ENCODE results near the gene ASF1A. TPM values are rescaled to one million over a fixed set of nuclear protein-coding genes. Genes with fewer than 3 reads are reported as not detected.

The ASF1A gene
- polyA plus RNA-seq, 1 of the 3 experiments (the other 2 are of a cell fraction), result 5.4 TPM

DNA sequence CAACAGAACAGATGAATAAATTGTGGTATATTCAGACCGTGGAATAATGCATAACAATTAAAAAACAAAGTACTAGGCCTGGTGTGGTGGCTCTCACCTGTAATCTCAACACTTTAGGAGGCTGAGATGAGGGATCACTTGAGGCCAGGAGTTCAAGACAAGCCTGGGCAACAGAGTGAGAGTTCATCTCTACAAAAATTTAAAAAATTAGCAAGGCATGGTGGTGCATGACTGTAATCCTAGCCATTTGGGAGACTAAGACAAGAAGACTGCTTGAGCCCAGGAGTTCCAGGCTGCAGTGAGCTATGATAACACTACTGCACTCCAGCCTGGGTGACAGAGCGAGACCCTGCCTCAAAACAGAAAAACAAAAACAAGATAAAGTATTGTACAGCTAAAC is 16.1 kb upstream of the ASF1A start:
- Histone ChIP-seq H4K20me1 (ENCODE audit: insufficient read depth) (no peaks in the 10 kb centered on the region), H3K9me2 (no peaks in the 10 kb centered on the region; the same call in 1 of the 2 replicates), H3K4me2 (no peak overlapping the region), H3K9me3 (no peaks in the 10 kb centered on the region), H3K36me3 (replicated peaks in 1 of 2; ENCODE audit: control insufficient read depth in 1 of 2, insufficient read depth in 2 of 2, low read length in 1 of 2) (no peaks in the 10 kb centered on the region), H3K27ac (ENCODE audit: low read depth in 2 of 2, low read length in 1 of 2) (no peak overlapping the region), H3K27me3 (ENCODE audit: insufficient read depth) (no peaks in the 10 kb centered on the region), H3K79me2 (ENCODE audit: insufficient read depth) (0 out of 2 replicates have a peak, but pooled peaks cover 3% of the 10 kb centered on the region), H3K4me3 (ENCODE audit: low read depth in 2 of 2, low read length in 1 of 2) (no peak overlapping the region), H2AFZ (ENCODE audit: low read depth) (no peak overlapping the region), H3K4me1 (ENCODE audit: control insufficient read depth in 1 of 2, insufficient read depth in 2 of 2, low read depth in 1 of 2, low read length in 1 of 2) (peaks cover 0 to 4% of the 10 kb centered on the region in 2 experiments; a peak in 1 of 4 replicates), H3F3A (replicated peaks; ENCODE audit: insufficient read depth) (no peaks in the 10 kb centered on the region), H3K9ac (no peak overlapping the region)
- ChIA-PET CTCF (no interaction called here), POLR2A (no interaction called here)
- WGBS (ENCODE audit: low lambda C conversion rate), result 96% methylated on average over 2 of the region's 2 CpGs
- no peak for DNase-seq
- TF ChIP-seq, protein P1, sequence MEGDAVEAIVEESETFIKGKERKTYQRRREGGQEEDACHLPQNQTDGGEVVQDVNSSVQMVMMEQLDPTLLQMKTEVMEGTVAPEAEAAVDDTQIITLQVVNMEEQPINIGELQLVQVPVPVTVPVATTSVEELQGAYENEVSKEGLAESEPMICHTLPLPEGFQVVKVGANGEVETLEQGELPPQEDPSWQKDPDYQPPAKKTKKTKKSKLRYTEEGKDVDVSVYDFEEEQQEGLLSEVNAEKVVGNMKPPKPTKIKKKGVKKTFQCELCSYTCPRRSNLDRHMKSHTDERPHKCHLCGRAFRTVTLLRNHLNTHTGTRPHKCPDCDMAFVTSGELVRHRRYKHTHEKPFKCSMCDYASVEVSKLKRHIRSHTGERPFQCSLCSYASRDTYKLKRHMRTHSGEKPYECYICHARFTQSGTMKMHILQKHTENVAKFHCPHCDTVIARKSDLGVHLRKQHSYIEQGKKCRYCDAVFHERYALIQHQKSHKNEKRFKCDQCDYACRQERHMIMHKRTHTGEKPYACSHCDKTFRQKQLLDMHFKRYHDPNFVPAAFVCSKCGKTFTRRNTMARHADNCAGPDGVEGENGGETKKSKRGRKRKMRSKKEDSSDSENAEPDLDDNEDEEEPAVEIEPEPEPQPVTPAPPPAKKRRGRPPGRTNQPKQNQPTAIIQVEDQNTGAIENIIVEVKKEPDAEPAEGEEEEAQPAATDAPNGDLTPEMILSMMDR (IDR thresholded peaks at IDR 0.05), result no peak
- TF ChIP-seq GABPA (IDR thresholded peaks at IDR 0.05; ENCODE audit: low read depth) (no peak), FOSL2 (IDR thresholded peaks at IDR 0.05; ENCODE audit: borderline replicate concordance, low read depth) (no peak), GATA2 (CRISPR knock-in tag; IDR thresholded peaks at IDR 0.05) (no peak), RXRA (IDR thresholded peaks at IDR 0.05; ENCODE audit: borderline replicate concordance, low read depth) (no peak), TEAD4 (IDR thresholded peaks at IDR 0.05; ENCODE audit: borderline replicate concordance, insufficient read depth) (no peak), RCOR1 (IDR thresholded peaks at IDR 0.05; ENCODE audit: low read length) (no peak), EZH2phosphoT487 (IDR thresholded peaks at IDR 0.05; ENCODE audit: borderline replicate concordance, low read depth) (no peak), NRF1 (IDR thresholded peaks at IDR 0.05; ENCODE audit: low read depth, low read length) (no peak), FOXJ3 (CRISPR knock-in tag; IDR thresholded peaks at IDR 0.05) (no peak), NFIC (IDR thresholded peaks at IDR 0.05; ENCODE audit: borderline replicate concordance) (no peak), RAD21 (IDR thresholded peaks at IDR 0.05; ENCODE audit: low read length) (no peak)
- TF ChIP-seq, protein P2, sequence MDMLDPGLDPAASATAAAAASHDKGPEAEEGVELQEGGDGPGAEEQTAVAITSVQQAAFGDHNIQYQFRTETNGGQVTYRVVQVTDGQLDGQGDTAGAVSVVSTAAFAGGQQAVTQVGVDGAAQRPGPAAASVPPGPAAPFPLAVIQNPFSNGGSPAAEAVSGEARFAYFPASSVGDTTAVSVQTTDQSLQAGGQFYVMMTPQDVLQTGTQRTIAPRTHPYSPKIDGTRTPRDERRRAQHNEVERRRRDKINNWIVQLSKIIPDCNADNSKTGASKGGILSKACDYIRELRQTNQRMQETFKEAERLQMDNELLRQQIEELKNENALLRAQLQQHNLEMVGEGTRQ (IDR thresholded peaks at IDR 0.05; ENCODE audit: borderline replicate concordance, low read depth, low read length), result no peak

DNA sequence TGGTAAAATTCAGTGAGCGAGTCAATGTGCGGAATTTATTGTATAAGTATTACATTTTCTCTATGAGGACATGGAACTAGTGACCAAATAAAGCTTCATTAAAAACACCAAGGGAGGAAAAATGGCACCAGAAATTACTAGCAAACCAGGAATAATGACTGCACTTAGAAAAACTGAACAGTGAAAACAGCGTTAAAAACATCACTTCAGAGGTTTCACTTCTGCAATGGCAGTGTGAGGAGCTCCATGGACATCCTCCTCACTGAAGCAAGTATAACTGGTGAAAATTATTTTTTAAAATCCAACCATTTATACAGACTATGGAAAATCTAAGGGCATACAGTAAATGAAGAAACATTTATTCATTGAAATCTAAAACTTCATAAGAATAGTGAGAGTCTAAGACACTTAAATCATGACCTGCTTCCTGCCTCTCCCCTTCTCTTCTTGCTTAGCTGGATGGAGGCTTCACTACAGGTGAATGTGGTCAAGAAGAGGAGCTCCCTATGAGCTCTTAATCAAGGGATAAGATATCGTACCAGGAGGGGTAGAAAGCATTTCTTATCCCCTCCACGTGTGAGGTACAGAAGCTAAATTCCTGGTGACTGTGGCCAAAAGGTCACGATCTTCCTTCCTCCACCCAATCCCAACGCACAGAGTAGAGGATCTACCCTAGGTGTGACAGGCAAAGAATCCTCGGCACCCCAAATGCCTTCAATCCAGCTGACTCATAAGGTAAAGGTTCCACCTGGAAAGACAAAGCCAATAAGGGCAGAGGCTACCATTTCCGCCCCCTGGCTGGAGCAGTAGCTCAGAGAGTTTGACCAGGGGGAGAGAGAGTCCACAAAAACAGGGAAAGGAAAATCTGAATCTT is 12.3 kb upstream of the ASF1A start:
- Histone ChIP-seq H3K4me1 (ENCODE audit: control insufficient read depth in 1 of 2, insufficient read depth in 2 of 2, low read depth in 1 of 2, low read length in 1 of 2) (no peaks in the 10 kb centered on the region), H3K9me2 (no peaks in the 10 kb centered on the region), H3K4me2 (no peak overlapping the region), H3F3A (replicated peaks; ENCODE audit: insufficient read depth) (no peaks in the 10 kb centered on the region), H3K27ac (ENCODE audit: low read depth in 2 of 2, low read length in 1 of 2) (no peak overlapping the region), H3K9ac (no peak overlapping the region), H4K20me1 (ENCODE audit: insufficient read depth) (no peaks in the 10 kb centered on the region), H3K4me3 (ENCODE audit: low read depth in 2 of 2, low read length in 1 of 2) (no peak overlapping the region), H3K9me3 (no peaks in the 10 kb centered on the region), H2AFZ (ENCODE audit: low read depth) (no peak overlapping the region), H3K27me3 (ENCODE audit: insufficient read depth) (no peaks in the 10 kb centered on the region), H3K36me3 (replicated peaks in 1 of 2; ENCODE audit: control insufficient read depth in 1 of 2, insufficient read depth in 2 of 2, low read length in 1 of 2) (no peaks in the 10 kb centered on the region), H3K79me2 (ENCODE audit: insufficient read depth) (0 out of 2 replicates have a peak, but pooled peaks cover 3% of the 10 kb centered on the region)
- WGBS (ENCODE audit: low lambda C conversion rate), result 98% methylated on average over 9 of the region's 9 CpGs
- DNase-seq, result no peak
- CTCF ChIA-PET, result interaction anchor here (0.6 to 1.5 kb wide), 3 partner anchors 15 to 688 kb away, joined by 3 to 7 read pairs (median 4); no protein-coding TSS in a partner anchor
- POLR2A ChIA-PET, result interaction anchor here (1.5 kb wide), 1 partner anchor 16 kb away, joined by 3 read pairs; no protein-coding TSS in a partner anchor
- TF ChIP-seq, protein P3, sequence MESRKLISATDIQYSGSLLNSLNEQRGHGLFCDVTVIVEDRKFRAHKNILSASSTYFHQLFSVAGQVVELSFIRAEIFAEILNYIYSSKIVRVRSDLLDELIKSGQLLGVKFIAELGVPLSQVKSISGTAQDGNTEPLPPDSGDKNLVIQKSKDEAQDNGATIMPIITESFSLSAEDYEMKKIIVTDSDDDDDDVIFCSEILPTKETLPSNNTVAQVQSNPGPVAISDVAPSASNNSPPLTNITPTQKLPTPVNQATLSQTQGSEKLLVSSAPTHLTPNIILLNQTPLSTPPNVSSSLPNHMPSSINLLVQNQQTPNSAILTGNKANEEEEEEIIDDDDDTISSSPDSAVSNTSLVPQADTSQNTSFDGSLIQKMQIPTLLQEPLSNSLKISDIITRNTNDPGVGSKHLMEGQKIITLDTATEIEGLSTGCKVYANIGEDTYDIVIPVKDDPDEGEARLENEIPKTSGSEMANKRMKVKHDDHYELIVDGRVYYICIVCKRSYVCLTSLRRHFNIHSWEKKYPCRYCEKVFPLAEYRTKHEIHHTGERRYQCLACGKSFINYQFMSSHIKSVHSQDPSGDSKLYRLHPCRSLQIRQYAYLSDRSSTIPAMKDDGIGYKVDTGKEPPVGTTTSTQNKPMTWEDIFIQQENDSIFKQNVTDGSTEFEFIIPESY (IDR thresholded peaks at IDR 0.05; ENCODE audit: borderline replicate concordance, low read depth), result no peak
- no peak for TF ChIP-seq POLR2AphosphoS5 (IDR thresholded peaks at IDR 0.05; ENCODE audit: low read depth, low read length)
- TF ChIP-seq TCF12 (IDR thresholded peaks at IDR 0.05), result no peak
- no peak for TF ChIP-seq ELF1 (IDR thresholded peaks at IDR 0.05)
- no peak for TF ChIP-seq CHD2 (IDR thresholded peaks at IDR 0.05; ENCODE audit: low read length, partially characterized antibody)
- no peak for TF ChIP-seq RFX5 (IDR thresholded peaks at IDR 0.05; ENCODE audit: low read length)
- TF ChIP-seq TEAD4 (IDR thresholded peaks at IDR 0.05; ENCODE audit: borderline replicate concordance, insufficient read depth), result no peak
- TF ChIP-seq EP300 (IDR thresholded peaks at IDR 0.05; ENCODE audit: borderline replicate concordance in 1 of 2, low read depth in 1 of 2, low read length in 1 of 2), result no peak
- TF ChIP-seq NRF1 (IDR thresholded peaks at IDR 0.05; ENCODE audit: low read depth, low read length), result no peak
- no peak for TF ChIP-seq NFIC (IDR thresholded peaks at IDR 0.05; ENCODE audit: borderline replicate concordance)
- no peak for TF ChIP-seq MXI1 (IDR thresholded peaks at IDR 0.05; ENCODE audit: low read depth, low read length)
- TF ChIP-seq GABPA (IDR thresholded peaks at IDR 0.05; ENCODE audit: low read depth), result no peak
- TF ChIP-seq RAD21 (IDR thresholded peaks at IDR 0.05; ENCODE audit: low read length), result no peak
- TF ChIP-seq, protein P4, sequence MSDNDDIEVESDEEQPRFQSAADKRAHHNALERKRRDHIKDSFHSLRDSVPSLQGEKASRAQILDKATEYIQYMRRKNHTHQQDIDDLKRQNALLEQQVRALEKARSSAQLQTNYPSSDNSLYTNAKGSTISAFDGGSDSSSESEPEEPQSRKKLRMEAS (IDR thresholded peaks at IDR 0.05; ENCODE audit: low read depth), result no peak
